Suppressor macrophage treated with lipopolysaccharide for 4 hours (primary cell): ENCODE data around the gene FBP2.

ENCODE experiments used
- DNase-seq: peaks from one replicate; pipeline ENCODE4 v3.0.0-alpha.2; 2020

FBP2 gene

DNA sequence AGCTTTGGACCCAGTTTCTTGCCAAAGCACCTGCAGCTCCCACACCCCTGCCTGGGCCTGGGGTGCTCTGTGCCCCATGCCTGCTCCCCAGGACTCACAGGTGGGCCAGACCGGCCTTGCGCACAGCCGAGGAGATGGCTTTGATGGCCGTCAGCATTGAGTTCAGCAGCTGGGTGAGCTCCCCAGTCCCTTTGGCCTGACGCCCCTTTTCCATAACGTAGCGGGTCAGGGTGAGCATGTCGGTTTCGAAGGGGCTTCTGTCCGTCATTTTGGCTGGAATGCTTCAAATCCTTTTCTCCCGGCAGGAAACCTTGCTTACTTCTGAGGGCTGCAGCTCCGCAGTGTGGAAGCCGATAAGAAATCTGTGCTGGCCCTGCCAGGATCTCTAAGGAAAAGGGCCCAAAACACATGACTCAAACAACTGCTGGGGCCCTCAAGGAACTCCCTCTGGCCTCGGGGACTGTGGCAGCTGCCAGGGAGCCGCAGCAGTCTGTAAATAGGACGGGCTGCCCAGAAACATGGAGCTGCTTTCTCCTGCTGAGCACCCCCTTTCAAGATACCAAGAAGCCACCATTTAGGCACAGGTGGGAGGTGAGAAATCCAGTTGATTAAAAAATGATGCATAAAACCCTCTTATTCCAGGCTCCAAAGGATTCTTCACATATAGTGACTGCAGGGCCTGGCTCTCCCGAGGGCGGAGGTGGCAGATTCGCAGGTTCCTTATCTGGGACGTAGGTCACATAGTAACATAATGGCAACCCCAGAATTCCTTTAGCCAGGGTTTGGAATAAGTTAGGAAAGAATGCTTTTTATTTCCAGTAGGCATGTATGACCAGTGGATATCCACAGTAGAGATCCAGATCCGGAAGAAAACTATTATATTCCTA is at the start of gene FBP2:
FBP2 (minus strand) TSS at position 366 of the 887 bp plus-strand sequence; CDS start at position 268, 98 bp downstream.
- DNase-seq = no peak

DNA sequence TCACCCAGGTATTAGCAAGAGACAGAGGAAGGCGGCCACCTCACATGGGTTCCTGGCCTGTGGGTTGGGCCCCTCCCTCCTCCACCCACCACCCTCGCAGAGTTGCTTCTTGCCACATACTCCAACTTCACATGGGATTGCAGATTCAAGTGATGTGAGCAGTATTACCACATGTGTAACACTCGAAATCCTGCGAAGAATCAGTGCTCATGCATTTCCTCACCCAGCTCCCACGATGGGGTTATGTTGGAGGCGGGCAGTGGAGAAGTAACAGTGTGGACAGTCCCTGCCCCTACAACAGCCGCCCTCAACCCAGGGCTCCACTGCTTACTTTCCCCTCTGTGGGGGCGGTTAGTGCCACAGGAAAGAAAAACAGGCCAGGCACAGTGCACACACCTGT is 49.6 kb upstream of the FBP2 start:
- DNase-seq = peak; percentile 89

DNA sequence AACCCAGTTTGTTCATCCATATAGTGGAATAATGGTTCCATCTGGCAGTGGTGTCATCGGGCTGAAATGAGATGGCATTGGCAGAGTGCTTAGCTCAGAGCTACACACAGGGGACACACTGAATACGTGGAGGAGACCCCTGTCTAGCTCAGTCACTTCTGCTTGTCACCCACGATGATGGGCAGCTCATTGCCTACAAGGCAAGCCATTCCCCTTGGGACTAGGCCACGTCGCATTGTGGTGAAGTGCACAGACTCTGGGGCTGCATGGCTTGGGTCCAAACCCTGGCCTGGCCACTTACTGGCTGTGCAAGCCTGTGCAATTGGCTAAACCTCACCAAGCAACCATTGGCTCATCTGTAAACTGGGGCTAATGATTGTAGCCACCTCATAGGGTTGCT is 48.9 kb upstream of the FBP2 start:
- no peak for DNase-seq

DNA sequence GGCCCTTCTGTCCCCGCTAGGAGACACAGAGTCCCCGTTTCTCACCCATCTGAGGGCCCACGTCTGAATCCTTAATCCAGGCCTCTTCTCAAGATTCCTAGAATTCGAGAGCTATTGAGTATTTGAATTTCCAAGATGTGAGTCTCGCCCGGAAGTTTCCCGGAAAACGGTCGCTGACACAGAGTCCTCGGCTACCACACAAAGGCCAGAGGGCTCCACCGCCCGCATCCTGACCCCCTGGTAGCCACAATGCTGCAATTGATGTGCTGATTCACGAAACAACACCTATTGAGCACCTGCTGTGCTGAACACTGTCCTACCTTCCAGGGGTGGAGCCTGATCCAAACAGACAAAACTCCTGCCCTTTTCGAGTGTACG is 46.4 kb upstream of the FBP2 start:
- DNase-seq = no peak

DNA sequence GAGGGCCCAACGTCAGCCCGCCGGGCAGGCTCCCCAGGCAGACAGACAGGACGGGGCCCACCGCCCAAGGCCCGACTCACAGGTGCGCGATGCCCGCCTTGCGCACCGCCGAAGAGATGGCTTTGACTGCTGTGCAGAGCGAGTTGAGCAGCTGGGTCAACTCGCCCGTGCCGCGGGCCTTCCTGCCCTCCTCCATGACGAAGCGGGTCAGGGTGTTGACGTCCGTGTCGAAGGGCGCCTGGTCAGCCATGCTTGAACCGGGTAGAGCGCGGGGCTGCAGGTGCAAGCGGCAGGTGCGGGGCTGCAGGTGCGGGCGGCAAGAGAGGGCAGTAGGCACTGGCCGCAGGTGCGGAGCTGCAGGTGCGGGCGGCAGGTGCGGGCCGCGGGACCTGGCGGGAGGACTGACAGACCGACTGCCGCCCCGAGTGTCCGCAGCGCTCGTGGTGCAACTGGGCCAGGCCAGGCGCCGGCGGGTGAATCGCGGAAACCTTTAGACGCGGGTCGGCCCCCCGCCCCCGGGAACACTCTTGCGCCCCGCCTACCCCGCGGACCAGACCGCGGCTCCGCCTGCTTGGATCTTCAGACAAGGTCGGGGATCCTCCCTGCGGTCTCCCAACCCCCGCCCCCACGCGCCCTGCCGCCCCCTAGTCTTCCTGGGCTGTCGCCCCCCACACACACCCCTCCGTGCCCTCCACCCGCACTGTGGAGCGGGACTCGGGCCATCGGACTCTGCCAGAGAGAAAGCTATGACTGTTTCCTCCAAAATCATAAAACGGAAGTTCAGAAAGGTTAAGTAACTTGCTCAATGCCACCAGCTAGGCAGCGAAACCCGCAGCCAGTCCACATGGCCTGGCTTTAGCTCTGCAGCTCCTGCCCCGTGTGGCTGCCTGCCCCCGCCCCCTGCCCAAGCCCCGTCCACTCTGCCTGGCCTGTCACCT is 45.7 kb upstream of the FBP2 start, which contains the start of gene FBP1:
FBP1 (minus strand) TSS at position 458 of the 938 bp plus-strand sequence; CDS start at position 250, 208 bp downstream.
- peak; percentile 84 for DNase-seq

DNA sequence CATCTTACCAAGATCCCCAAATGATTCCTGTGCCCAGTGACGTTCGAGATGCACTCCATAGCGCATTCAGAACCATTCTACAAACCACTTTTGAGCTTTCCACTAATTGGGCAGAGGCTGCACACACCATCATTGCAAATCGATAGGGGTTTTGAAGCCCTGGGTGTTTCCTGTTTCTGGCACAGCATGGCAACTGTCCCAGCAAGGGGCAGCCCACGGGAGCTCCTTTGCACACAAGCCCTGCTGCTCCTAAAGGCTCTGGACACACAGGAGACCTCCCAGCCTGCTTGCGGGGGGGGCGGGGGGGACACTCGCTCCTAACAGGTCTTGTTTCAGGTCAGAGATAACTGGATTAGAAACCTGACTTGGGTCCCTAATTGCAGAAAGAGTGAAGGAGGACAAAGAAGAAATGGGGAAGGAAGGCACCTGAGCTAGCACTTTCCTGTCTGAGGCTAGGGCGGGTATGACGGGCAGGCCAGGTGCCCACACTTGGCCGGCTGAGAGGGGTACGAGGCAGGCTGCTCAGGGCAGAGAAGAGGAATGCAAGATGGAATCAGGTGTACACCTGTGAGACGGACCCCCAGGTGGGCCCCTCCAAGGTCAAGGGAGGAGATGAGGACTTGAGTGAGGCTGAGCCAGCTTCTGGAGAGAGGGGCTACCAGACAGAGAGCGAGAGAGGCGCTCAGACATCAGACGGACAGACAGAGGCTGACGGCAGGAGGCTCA is 44.9 kb upstream of the FBP2 start:
- DNase-seq = no peak

DNA sequence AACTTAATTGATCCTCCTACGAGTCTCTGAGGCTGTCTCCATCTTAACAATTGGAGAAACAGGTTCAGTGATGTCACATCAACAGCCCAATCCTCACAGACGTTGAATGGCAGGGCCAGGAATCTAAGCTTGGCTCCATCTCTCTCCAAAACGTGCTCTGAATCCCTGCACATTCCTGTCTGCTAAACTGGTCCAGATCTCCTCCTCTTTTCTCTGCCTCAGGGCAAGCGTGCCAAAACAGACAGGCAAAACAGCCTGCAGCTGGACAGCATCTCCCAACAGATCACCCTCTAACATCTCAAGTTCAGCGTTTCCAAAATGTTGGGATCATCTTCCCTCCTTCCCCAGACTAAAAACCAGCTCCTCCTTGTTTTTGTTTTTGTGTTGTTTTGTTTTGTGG is 39.1 kb upstream of the FBP2 start:
- no peak for DNase-seq

DNA sequence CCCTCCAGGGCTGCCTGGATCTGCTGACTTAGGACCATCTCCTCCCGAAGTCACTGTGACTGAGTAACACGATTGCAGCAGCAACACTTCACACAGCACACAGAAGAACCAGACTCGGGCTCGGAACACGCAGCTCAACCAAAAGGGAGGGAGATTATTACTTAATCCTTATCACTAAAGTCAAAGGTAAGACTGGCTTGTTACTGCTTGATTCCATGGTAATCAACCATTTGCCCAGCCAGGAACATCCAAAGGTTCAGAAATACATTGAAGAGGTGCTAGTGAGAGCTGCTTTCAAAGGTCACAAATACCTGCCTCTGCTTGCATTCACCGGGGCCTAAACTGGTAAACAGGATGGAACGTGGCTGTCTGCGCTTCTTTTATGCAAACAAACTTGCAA is 38.0 kb upstream of the FBP2 start:
- DNase-seq = no peak

DNA sequence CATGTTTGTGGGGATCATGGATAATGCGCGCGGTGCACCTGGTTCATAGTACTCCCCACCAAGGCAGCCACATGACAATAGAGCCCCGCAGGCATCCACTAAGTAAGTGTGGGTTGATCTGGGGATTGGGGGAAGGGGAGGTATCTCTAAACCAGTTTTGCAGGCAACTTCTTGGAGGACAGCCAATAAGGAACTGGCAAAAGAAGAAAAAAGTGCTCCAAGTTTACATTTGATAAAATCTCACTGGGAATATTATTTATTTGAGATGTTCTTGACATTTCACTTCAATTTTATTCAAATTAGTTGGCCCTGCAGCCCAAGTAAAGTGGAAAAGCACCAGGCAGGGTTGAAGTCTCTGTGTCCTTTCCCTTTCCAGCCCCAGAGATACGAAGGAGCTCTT is 37.2 kb upstream of the FBP2 start:
- no peak for DNase-seq

DNA sequence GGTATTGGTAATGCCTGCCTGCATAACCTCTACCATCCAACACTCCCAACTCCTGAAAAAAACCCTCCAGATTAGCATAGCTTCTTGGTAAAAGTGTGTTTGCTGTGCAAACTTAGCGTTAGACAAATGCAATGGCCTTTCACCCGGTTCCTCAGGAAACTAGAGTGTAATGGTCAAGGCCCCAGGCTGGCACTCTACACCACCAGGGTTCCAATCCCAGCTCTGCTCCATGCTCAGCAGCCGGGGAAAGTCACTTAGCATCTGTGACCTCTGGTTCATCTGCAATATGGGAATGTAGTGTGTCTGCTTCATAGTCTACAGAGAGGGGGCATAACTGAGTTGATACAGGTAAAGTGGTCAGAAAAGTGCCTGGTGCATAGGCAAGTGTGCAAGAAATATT is 36.7 kb upstream of the FBP2 start:
- no peak for DNase-seq

DNA sequence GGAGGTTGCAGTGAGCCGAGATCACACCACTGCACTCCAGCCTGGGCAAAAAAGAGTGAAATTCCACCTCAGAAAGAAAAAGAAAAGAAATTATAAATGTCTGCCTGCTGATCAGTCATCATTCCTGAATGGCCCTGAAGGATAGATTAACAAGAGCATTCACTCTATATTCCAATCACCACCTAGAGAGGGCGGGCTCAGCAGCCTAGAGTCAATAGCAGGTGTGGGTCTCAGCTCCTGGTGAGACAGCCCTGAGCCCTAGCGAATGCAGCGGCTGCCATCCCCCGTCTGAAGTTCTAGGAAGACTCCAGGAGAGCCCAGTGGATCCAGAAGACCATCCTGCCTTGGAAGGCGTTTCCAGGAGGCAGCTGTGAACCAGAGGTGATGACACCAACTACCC is 33.7 kb upstream of the FBP2 start:
- no peak for DNase-seq

DNA sequence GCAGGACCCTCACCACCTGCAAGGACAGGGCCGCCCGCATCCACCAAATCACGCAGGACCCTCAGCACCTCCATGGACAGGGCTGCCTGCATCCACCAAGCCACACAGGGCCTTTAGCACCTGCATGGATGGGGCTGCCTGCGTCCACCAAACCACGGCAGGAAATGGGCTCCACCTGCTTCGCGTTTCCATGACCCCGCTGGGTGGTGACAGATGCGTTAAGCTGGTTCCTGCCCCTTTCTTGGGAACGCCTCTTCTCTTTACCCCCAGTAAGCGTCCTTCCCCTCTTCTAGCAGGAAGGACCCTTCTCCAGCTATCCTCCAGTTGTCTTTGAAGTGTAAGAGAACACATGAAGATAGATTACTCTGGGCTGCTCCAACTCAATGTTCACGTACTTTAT is 32.2 kb upstream of the FBP2 start:
- no peak for DNase-seq

DNA sequence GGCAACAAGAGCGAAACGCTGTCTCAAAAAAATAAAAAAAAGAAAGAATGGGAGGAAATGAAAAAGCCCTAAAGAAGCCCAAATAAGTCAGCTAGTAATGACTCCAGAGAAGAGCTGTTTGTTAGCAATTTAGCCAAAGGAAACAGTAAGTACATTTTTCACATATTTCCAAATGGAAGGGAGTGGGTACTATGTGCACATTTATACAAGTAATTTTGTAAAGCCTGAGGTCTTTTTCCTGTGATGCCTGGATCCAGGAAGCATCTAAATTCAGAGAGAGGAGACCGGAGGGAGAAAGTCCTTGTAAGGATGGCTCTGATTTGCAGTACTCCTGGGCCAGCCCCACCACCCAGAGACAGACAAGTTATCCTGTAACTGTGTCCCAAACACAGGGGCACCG is 31.0 kb upstream of the FBP2 start:
- DNase-seq = no peak

DNA sequence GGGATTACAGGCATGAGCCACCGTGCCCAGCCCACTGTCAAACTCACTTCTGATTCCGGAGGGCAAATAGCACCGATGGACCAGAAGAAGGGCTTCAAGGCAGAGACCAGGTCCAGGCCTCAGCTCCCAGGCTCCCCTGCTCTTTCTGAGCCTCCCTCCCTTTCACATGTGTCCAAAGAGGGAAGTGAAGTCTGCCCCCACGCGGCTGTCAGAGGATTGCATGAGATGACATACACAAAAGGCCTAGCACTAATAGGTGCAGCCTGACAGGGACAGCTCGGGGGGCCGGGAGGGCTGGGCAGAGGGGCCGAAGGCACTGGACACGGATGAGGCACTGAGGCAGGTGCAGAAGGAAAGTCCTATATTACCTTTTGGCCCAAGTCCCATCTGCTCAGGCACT is 29.6 kb upstream of the FBP2 start:
- DNase-seq = peak; percentile 52

DNA sequence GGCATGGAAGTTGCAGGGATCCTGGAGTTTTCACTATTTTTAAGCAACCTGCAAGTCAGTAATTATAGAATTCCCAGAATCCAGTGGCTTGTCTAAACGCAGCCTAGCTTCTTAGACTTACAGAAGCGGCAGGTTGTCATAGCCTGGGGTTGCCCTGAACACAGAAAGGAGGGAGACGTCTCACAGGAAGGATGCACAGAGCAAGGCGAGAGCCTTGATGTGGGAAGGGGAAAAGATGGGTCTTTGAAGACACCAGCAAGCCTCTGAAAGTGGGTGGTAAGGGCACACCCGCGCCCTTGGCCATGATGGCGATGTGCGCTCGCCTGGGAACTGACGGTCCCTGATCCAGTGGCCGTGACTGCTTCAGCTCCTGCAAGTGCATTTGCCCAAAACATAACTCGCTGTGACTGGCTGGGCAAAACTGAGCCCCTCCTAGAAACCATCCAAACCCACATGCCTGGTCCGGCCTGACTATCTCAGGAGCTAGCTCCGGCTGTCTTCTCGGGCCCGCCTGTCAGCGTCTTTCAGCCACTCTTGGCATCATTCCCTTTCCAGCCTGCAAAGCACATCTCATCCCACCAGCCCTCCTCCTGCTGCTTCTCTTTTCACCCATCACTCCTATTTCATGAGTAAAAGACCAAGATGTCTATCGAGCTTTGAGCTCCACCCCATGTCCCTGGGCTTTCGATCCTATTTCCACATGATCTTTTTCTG is 28.6 kb upstream of the FBP2 start:
- DNase-seq = no peak

DNA sequence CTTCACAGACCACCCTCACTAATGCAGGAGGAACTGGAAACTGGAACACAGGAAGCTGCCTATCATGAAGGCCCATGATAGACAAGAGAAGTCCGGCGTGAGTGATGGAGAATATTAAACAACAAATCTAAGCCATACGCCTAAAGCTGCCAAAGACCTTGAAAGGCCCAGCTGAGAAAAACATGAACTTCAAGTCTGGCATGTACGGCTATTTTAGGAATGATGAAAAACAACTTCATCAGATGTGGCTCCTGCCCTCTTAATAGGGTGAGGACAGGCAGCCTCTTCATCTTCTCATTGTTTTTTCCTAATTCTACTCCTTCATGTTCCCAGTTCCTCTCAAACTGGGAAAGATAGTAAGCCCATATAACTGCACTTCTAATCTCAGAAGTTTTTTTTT is 25.4 kb upstream of the FBP2 start:
- no peak for DNase-seq

DNA sequence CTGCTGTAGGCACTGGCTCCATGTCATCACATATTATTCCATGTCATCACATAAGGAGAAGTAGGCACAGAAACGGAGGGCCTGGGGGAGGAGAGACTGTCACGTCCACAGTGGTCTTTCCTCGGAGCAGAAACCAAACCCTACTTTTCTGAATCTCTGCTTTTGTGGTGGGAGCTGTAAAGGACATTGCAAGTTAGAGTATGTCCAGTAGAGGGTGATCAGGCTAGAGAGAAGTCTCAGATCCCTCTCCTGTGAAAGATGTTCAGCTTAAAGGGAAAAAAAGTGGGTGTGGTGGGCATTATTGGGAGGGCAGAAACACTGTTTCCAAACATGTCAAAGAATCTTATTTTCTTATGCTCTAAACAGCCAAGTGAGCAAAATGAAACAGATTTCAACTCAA is 19.4 kb upstream of the FBP2 start:
- no peak for DNase-seq

DNA sequence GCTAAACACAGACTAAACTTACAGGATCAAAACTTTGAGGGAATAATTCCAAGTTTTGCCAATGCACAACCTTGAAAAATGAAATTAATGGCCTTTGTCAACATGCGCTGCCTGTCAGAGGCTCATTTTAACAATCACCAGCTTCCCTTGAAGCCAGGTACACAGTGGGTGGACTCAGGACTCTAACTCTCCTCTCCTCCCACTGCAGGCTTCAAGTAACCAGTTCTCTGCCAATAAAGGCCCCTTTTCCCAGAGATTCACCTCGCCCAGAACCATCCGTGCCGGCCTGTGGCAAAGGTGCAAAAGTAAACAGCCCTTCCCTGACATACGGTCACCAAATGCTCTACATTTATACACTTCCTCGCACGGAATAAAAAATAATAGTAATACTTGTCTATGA is 18.4 kb upstream of the FBP2 start:
- DNase-seq = no peak

DNA sequence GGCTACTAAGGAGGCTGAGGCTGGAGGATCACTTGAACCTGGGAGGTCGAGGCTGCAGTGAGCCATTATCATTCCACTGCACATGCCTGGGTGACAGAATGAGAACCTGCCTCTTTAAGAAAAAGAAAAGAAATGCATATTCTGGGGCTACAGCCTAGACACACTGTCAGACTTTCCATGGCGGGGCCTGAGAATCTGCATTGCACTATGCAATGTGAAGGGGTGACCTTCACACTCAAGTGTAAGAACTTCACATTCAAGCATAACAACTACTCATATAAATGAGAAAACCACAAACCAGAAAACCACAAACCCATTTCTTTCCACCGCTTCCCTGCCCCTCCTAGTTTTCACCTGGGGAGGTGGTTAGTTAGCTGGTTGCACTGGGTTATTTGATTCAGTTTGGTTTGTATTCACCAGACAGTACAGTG is 18.0 kb upstream of the FBP2 start:
- DNase-seq = no peak

DNA sequence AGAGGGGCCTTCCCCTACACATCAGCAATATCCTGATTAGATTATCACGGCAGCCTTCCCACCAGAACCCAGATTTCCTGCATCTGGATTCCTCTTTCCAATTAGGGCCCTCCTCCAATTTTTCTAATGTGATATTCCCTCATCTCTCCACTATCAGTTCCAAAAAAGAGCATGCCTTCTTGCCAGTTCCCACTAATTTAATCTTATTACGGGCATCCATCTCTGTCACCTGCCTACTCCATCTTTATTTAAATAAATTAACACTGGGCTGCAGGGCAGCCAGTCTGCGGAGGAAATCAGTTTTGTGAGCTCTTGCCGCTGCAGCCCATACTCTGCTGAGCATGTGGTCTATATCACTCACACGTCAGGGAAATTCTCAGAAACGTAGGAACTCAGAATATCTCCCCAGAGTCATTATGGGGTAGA is 16.6 kb upstream of the FBP2 start:
- DNase-seq = no peak

DNA sequence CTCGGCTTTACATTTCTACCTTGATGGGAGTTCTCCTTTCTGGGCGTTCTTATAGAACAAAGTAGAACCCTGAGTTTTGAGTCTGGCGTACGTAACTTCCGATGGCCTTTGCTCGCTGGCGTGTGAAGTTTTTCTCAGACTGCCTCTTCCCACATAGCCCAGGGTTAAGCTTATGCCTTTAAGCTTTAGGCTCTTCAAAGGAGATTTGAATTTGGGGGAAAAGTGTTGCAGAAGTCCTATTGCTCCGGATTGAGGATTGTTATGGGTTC is 13.7 kb upstream of the FBP2 start:
- no peak for DNase-seq

DNA sequence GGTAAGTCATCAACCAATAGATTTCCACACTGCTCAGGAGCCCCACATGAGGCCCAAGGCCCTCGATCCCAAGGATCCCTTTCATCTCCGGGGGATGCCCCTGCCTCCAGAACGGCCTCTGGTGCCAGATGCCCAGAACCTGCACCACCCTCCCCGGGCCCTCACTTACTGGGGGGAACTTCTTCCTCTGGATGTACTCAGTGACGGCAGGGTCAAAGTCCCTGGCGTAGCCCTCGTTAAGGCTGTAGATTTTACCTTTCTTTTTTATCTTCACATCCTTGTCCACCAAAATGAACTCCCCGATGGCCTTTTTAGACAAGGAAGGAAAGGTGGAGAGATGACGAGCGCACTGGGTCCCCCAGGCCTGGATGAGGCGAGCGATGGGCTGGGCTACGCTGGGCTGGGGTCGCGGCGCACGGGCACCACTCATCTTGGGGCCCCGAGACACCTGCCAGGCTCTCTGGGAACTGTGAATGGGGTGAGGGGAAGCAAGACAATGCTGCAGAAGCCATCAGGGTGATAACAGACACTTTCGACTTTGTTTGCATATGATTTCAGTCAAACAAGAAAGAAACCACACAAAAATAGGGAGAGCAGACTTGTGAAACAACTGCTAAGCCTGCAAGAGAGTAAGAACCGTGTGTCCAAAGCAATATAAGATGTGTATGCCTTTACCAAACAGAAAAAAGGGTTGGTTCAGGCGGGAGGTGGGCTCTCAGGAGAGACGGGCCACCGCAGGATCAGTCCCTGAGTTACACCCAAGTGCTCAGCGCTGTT is 13.2 kb upstream of the FBP2 start:
- DNase-seq = no peak
